MM.1S (cell line): ENCODE results near the gene RGS17.

Experiments used
- DNase-seq: peaks from one replicate; pipeline ENCODE4 v3.0.0-alpha.2; 2015
- H2AFZ ChIP-seq: fragments of 300-600 bp; sonication (generic); 2 replicates; pipeline ENCODE4 v1.6.0; 2016; ENCODE audit warnings: antibody characterized with exemption, low read length
- H3F3A ChIP-seq: fragments of 300-600 bp; sonication (generic); 2 replicates; pipeline ENCODE4 v1.6.1; 2016; ENCODE audit warnings: mild to moderate bottlenecking, antibody characterized with exemption, low read length, moderate library complexity, mixed read lengths; ENCODE audit not compliant: insufficient read depth
- H3K27ac ChIP-seq: fragments of 300-600 bp; sonication (generic); 2 replicates; pipeline ENCODE4 v1.5.1; 2016; ENCODE audit warnings: mild to moderate bottlenecking, low read length
- H3K27me3 ChIP-seq: fragments of 300-600 bp; sonication (generic); replicated peaks from 2 replicates; pipeline ENCODE4 v1.6.0; 2016; ENCODE audit warnings: low read length; ENCODE audit not compliant: insufficient read depth
- H3K36me3 ChIP-seq: fragments of 300-600 bp; sonication (generic); replicated peaks from 2 replicates; pipeline ENCODE4 v1.6.1; 2016; ENCODE audit warnings: mild to moderate bottlenecking, low read length, mixed read lengths; ENCODE audit not compliant: insufficient read depth
- H3K4me1 ChIP-seq: fragments of 300-600 bp; sonication (generic); 2 replicates; pipeline ENCODE4 v1.6.1; 2016; ENCODE audit warnings: low read length, mixed read lengths
- H3K4me2 ChIP-seq: fragments of 300-600 bp; sonication (generic); 2 replicates; pipeline ENCODE4 v1.6.0; 2016; ENCODE audit warnings: low read depth, low read length
- H3K4me3 ChIP-seq: fragments of 300-600 bp; sonication (generic); 2 replicates; pipeline ENCODE4 v1.5.1; 2016; ENCODE audit warnings: low read length, mixed read lengths
- H3K79me2 ChIP-seq: fragments of 300-600 bp; sonication (generic); 2 replicates; pipeline ENCODE4 v1.6.1; 2016; ENCODE audit warnings: mixed run types, low read length, mixed read lengths
- H3K9ac ChIP-seq: fragments of 300-600 bp; sonication (generic); 2 replicates; pipeline ENCODE4 v1.6.1; 2016; ENCODE audit warnings: low read length, mixed read lengths
- H3K9me2 ChIP-seq: fragments of 300-600 bp; sonication (generic); replicated peaks from 2 replicates; pipeline ENCODE4 v1.6.1; 2016; ENCODE audit warnings: mild to moderate bottlenecking, low read length, mixed read lengths; ENCODE audit not compliant: insufficient read depth
- H3K9me3 ChIP-seq: fragments of 300-600 bp; sonication (generic); replicated peaks from 2 replicates; pipeline ENCODE4 v1.6.1; 2016; ENCODE audit warnings: mild to moderate bottlenecking, low read length, mixed read lengths; ENCODE audit not compliant: insufficient read depth
- H4K20me1 ChIP-seq: fragments of 300-600 bp; sonication (generic); 2 replicates; pipeline ENCODE4 v1.6.1; 2016; ENCODE audit warnings: mild to moderate bottlenecking, low read length, moderate library complexity, mixed read lengths; ENCODE audit not compliant: insufficient read depth
- CTCF ChIP-seq: fragments of 300-600 bp; sonication (generic); IDR thresholded peaks from 2 replicates; pipeline ENCODE4 v1.5.1; 2016; ENCODE audit warnings: antibody characterized with exemption, low read length, mixed read lengths
- EZH2 ChIP-seq: fragments of 300-600 bp; sonication (generic); optimal IDR thresholded peaks from 2 replicates; pipeline ENCODE3; 2017; ENCODE audit warnings: low read depth, mild to moderate bottlenecking, antibody characterized with exemption, low read length, mixed read lengths
- EZH2phosphoT487 ChIP-seq: fragments of 300-600 bp; sonication (generic); IDR thresholded peaks from 2 replicates; pipeline ENCODE4 v1.6.1; 2018; ENCODE audit warnings: antibody characterized with exemption, low read length

The RGS17 gene

DNA sequence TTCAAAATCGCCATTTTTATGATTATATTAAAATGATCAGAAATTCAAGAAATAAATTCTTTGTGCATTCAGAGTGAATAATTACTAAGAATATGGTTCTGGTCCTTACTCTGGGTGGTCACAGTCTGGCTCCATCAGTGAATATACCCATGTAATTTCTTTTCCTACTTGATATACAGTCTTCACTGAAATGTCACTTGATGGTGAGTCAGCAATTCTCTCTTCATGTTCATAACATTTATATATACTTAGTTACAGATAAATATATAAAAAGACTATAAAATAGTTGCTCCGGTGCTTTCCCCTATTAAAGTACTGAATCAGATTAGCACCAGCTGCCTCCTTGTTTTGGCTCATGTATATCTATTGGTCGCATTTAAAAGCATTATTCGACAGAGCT, 72.2 kb downstream of the RGS17 start:
- no peak overlapping the region for H3K4me2 ChIP-seq
- H4K20me1 ChIP-seq = no peaks in the 10 kb centered on the region
- H3K27ac ChIP-seq = no peak overlapping the region
- H2AFZ ChIP-seq = no peak overlapping the region
- H3K9ac ChIP-seq = no peak overlapping the region
- no peaks in the 10 kb centered on the region for H3K27me3 ChIP-seq
- no peaks in the 10 kb centered on the region for H3K9me3 ChIP-seq
- no peaks in the 10 kb centered on the region for H3K9me2 ChIP-seq
- H3K79me2 ChIP-seq = no peaks in the 10 kb centered on the region
- TF ChIP-seq EZH2phosphoT487 (no peak), EZH2 (no peak), CTCF (no peak)
- H3F3A ChIP-seq = no peaks in the 10 kb centered on the region
- H3K36me3 ChIP-seq = no peaks in the 10 kb centered on the region
- DNase-seq = no peak
- H3K4me3 ChIP-seq = no peak overlapping the region
- H3K4me1 ChIP-seq = no peaks in the 10 kb centered on the region

DNA sequence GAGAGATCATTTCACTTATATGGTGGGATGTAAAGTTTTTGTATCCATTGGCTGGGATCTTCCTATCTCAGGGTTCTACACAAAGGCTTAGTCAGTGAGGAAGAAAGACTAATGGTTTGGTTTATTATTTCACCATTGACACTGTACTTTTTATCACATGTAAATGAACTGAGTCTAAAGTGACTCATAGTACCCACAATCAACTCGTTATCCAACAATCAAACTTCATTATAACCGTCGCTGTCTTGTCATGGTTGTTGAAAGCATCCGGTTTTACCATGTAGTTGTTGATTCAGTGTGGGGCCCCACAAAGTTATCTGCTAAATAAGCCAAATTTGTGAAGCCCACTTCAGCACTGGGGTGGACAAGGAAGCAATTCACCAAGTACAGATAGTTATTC, 72.8 kb downstream of the RGS17 start:
- no peak for DNase-seq
- H3K4me1 ChIP-seq = no peaks in the 10 kb centered on the region
- H3K9me3 ChIP-seq = no peaks in the 10 kb centered on the region
- no peak overlapping the region for H3K4me3 ChIP-seq
- no peaks in the 10 kb centered on the region for H4K20me1 ChIP-seq
- H3K4me2 ChIP-seq = no peak overlapping the region
- H3K36me3 ChIP-seq = no peaks in the 10 kb centered on the region
- H2AFZ ChIP-seq = no peak overlapping the region
- H3K27ac ChIP-seq = no peak overlapping the region
- no peak overlapping the region for H3K9ac ChIP-seq
- TF ChIP-seq EZH2phosphoT487 (no peak), EZH2 (no peak), CTCF (no peak)
- no peaks in the 10 kb centered on the region for H3K27me3 ChIP-seq
- H3K79me2 ChIP-seq = no peaks in the 10 kb centered on the region
- no peaks in the 10 kb centered on the region for H3F3A ChIP-seq
- no peaks in the 10 kb centered on the region for H3K9me2 ChIP-seq

DNA sequence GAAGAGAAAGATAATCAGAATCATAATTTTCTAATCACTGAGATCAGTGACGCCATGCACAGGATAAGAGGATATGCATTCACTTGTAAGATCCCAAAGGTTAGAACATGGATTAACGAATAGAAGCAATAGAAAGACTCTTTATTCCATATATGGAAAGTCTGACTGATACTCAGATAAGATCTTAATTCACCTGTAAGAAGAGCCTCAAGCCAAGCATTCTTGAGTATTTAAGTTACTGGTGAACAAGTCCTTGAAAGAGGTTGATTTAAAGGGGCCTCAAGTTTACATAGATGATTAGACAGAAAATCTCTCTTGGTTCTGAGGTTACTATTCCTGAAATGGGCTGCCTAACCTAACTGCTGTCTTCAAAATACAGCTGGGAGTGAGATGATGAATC, 74.8 kb downstream of the RGS17 start:
- Histone ChIP-seq H3F3A (no peaks in the 10 kb centered on the region), H4K20me1 (no peaks in the 10 kb centered on the region), H3K9ac (no peak overlapping the region), H3K9me3 (no peaks in the 10 kb centered on the region), H3K27ac (no peak overlapping the region), H3K36me3 (no peaks in the 10 kb centered on the region), H3K9me2 (no peaks in the 10 kb centered on the region), H3K4me1 (no peaks in the 10 kb centered on the region), H3K4me3 (no peak overlapping the region), H3K4me2 (no peak overlapping the region), H3K79me2 (no peaks in the 10 kb centered on the region), H2AFZ (no peak overlapping the region), H3K27me3 (no peaks in the 10 kb centered on the region)
- DNase-seq = no peak
- no peak for TF ChIP-seq EZH2phosphoT487
- no peak for TF ChIP-seq EZH2
- TF ChIP-seq CTCF = no peak

DNA sequence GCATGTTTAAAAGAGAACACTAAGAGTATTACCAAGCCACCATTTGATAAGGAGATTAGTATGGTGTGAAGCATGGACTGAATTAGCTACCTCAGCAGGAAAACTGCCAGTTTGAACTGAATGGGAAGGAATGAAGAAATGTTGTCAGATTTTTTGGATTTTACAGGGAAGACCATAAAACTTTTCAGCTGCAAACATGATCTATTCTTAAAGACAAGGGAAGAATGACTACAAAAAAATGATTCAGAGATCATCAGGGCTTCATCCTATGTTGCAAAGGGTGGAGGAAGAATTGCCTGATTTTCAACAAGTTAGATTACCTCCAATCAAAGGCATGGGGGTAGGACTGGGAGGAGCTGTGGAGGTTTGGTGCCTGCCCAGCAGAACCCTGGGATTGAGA, 79.3 kb downstream of the RGS17 start:
- no peaks in the 10 kb centered on the region for H3K36me3 ChIP-seq
- no peak for TF ChIP-seq CTCF
- TF ChIP-seq EZH2 = no peak
- no peak for TF ChIP-seq EZH2phosphoT487
- no peak overlapping the region for H2AFZ ChIP-seq
- H3K9me3 ChIP-seq = no peaks in the 10 kb centered on the region
- H3K27ac ChIP-seq = no peak overlapping the region
- H3K4me1 ChIP-seq = no peaks in the 10 kb centered on the region
- no peak overlapping the region for H3K4me3 ChIP-seq
- no peak overlapping the region for H3K9ac ChIP-seq
- H3K9me2 ChIP-seq = no peaks in the 10 kb centered on the region
- no peaks in the 10 kb centered on the region for H3F3A ChIP-seq
- H3K4me2 ChIP-seq = no peak overlapping the region
- no peak for DNase-seq
- no peaks in the 10 kb centered on the region for H3K27me3 ChIP-seq
- no peaks in the 10 kb centered on the region for H3K79me2 ChIP-seq
- H4K20me1 ChIP-seq = no peaks in the 10 kb centered on the region
